ENCODE results near the gene ERCC6L.

DNA sequence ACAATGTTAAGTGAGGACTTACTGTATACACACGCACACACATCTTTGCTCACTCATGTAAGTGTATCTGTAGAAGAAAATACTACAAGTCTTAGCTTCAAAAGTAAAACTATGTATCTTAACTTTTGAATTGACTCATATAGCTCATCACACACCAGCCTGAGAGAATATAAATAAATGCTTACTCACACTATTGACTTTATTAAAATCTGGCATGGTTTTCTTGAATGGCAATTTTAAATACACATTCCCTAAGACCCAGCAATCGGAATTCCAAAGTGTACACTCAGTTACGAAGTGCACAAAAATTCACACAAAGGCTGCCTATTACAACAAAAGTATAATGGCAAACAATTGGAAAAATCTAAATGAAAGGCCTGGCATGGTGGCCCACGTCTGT lies 2.0 kb downstream of the ERCC6L start:
- TF ChIP-seq CTCF (IDR thresholded peaks at IDR 0.05; ENCODE audit: insufficient read depth, low read length) (no peak), REST (IDR thresholded peaks at IDR 0.05; ENCODE audit: insufficient replicate concordance, low read depth) (no peak), POLR2AphosphoS5 (IDR thresholded peaks at IDR 0.05; ENCODE audit: low read depth) (no peak), GABPA (IDR thresholded peaks at IDR 0.05; ENCODE audit: low read depth) (no peak), SPI1 (IDR thresholded peaks at IDR 0.05; ENCODE audit: borderline replicate concordance, low read depth) (no peak)
